ENCODE results near the gene CYBA.
A peak's percentile ranks its signal among the peaks of the same experiment; 100 is the strongest.
"Not testable (repeated sequence)": the region's sequence is repeated elsewhere in the genome, so short reads cannot be mapped to it uniquely, and the experiment has no call there.

The CYBA gene

GRCh38 chr16:88686062-88686438 is 35.2 kb upstream of the CYBA start:
- DNase-seq: peak in 3 of 5 experiments; percentile 41 to 50 (median 48)

GRCh38 chr16:88685156-88686061 is 34.6 kb upstream of the CYBA start:
- DNase-seq: peak in 4 of 5 experiments; percentile 38 to 56 (median 46)

GRCh38 chr16:88684569-88685155 is 33.8 kb upstream of the CYBA start:
- DNase-seq: no peak

GRCh38 chr16:88681709-88682451 is 31.0 kb upstream of the CYBA start:
- peak in 3 of 5 experiments; percentile 47 to 88 (median 53) for DNase-seq

GRCh38 chr16:88681084-88681680 is 30.3 kb upstream of the CYBA start:
- peak in 3 of 5 experiments; percentile 39 to 76 (median 43) for DNase-seq

- DNase-seq: no peak
Measured at GRCh38 chr16:88680554-88681083, 29.8 kb upstream of the CYBA start.

- DNase-seq: no peak
Measured at GRCh38 chr16:88678224-88678979, 27.5 kb upstream of the CYBA start.

GRCh38 chr16:88677721-88678120 is 26.9 kb upstream of the CYBA start:
- DNase-seq: no peak

GRCh38 chr16:88676502-88677242 is 25.8 kb upstream of the CYBA start:
- DNase-seq: no peak

GRCh38 chr16:88673716-88674379 is 23.0 kb upstream of the CYBA start:
- DNase-seq: no peak

GRCh38 chr16:88672776-88673175 is 21.9 kb upstream of the CYBA start:
- no peak for DNase-seq

- no peak for DNase-seq
Measured at GRCh38 chr16:88671806-88672205, 21.0 kb upstream of the CYBA start.

GRCh38 chr16:88669980-88670379 is 19.1 kb upstream of the CYBA start:
- no peak for DNase-seq

GRCh38 chr16:88669493-88669892 is 18.6 kb upstream of the CYBA start:
- not testable (repeated sequence) for DNase-seq

GRCh38 chr16:88667461-88667860 is 16.6 kb upstream of the CYBA start:
- DNase-seq: no peak

GRCh38 chr16:88665570-88665969 is 14.7 kb upstream of the CYBA start:
- no peak for DNase-seq

- DNase-seq: no peak
Measured at GRCh38 chr16:88665148-88665547, 14.3 kb upstream of the CYBA start.

- DNase-seq: peak; percentile 91 to 98 (median 94)
Measured at GRCh38 chr16:88662843-88663606, 12.2 kb upstream of the CYBA start, which contains the start of gene MVD. MVD (minus strand) TSS chr16:88663091; CDS start chr16:88663080, 11 bp downstream.

- DNase-seq: peak in 1 of 5 experiments; percentile 38
Measured at GRCh38 chr16:88662222-88662842, 11.5 kb upstream of the CYBA start.

Measured in T-helper 2 cell (primary cell).